ENCODE data around the gene STOX2.

- no peak for TF ChIP-seq GATA2 (IDR thresholded peaks at IDR 0.05; ENCODE audit: low read depth, low read length)
- TF ChIP-seq GATA3 (IDR thresholded peaks at IDR 0.05; ENCODE audit: low read depth, low read length) = no peak
These were observed 47.0 kb upstream of the STOX2 start for GRCh38 chr4:183858011-183858615.

All from SH-SY5Y (cell line).